ENCODE results near the gene ZC3H10.
"Not testable (repeated sequence)": the region's sequence is repeated elsewhere in the genome, so short reads cannot be mapped to it uniquely, and the experiment has no call there.

DNA sequence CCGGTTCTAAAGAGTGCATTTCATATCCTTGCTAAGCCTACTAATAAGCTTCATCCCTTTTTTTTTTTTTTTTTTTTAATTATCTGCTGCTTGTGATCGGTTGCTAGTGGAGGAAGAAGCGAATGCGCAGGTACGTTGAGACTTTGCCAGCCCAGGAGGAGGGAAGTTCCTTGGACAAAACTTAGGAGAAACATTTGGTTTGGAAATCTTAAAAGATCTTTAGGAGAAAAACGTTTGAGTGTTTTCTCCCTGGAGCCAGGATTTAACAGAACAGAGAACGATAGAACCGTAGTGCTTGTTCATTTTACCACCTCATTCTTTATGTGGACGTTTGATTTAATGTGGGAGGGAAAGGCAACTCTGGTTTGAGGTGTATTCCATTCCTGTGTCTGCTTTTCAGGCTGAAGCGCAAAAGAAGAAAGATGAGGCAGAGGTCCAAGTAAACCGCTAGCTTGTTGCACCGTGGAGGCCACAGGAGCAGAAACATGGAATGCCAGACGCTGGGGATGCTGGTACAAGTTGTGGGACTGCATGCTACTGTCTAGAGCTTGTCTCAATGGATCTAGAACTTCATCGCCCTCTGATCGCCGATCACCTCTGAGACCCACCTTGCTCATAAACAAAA is 872 bp upstream of the ZC3H10 start:
- TF ChIP-seq, protein P1, sequence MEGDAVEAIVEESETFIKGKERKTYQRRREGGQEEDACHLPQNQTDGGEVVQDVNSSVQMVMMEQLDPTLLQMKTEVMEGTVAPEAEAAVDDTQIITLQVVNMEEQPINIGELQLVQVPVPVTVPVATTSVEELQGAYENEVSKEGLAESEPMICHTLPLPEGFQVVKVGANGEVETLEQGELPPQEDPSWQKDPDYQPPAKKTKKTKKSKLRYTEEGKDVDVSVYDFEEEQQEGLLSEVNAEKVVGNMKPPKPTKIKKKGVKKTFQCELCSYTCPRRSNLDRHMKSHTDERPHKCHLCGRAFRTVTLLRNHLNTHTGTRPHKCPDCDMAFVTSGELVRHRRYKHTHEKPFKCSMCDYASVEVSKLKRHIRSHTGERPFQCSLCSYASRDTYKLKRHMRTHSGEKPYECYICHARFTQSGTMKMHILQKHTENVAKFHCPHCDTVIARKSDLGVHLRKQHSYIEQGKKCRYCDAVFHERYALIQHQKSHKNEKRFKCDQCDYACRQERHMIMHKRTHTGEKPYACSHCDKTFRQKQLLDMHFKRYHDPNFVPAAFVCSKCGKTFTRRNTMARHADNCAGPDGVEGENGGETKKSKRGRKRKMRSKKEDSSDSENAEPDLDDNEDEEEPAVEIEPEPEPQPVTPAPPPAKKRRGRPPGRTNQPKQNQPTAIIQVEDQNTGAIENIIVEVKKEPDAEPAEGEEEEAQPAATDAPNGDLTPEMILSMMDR (IDR thresholded peaks at IDR 0.05 in 2 of 3, conservative IDR thresholded peaks at IDR 0.05 in 1 of 3; ENCODE audit: borderline replicate concordance in 1 of 3, insufficient read depth in 1 of 3, low read depth in 2 of 3, low read length in 2 of 3): not testable (repeated sequence)
- not testable (repeated sequence) for TF ChIP-seq POLR2A (IDR thresholded peaks at IDR 0.05; ENCODE audit: borderline replicate concordance, extremely low read depth, insufficient read depth, insufficient read length); EZH2 (IDR thresholded peaks at IDR 0.05)
